ENCODE results near the gene CARD6.

CARD6 gene

GRCh38 chr5:40841068-40841805 is at the start of gene CARD6:
TSS of gene CARD6 (plus strand) at chr5:40841367. CDS start at chr5:40841383, 16 bp downstream.
- TF ChIP-seq EP300 (IDR thresholded peaks at IDR 0.05; ENCODE audit: borderline replicate concordance) (no peak), CEBPB (IDR thresholded peaks at IDR 0.05) (no peak), RAD21 (IDR thresholded peaks at IDR 0.05; ENCODE audit: low read depth) (no peak), TAF1 (IDR thresholded peaks at IDR 0.05; ENCODE audit: low read depth) (no peak), MAX (IDR thresholded peaks at IDR 0.05) (no peak), FOXM1 (IDR thresholded peaks at IDR 0.05; ENCODE audit: borderline replicate concordance, low read depth) (no peak), ZBTB7A (IDR thresholded peaks at IDR 0.05; ENCODE audit: low read depth) (no peak), TEAD4 (IDR thresholded peaks at IDR 0.05) (no peak), NFIC (IDR thresholded peaks at IDR 0.05) (no peak), CREB1 (IDR thresholded peaks at IDR 0.05; ENCODE audit: low read depth) (no peak), YY1 (IDR thresholded peaks at IDR 0.05; ENCODE audit: low read depth) (no peak), EGR1 (IDR thresholded peaks at IDR 0.05) (no peak)
- TF ChIP-seq, protein P1, sequence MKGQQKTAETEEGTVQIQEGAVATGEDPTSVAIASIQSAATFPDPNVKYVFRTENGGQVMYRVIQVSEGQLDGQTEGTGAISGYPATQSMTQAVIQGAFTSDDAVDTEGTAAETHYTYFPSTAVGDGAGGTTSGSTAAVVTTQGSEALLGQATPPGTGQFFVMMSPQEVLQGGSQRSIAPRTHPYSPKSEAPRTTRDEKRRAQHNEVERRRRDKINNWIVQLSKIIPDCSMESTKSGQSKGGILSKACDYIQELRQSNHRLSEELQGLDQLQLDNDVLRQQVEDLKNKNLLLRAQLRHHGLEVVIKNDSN (IDR thresholded peaks at IDR 0.05), result no peak
- TF ChIP-seq, protein P2, sequence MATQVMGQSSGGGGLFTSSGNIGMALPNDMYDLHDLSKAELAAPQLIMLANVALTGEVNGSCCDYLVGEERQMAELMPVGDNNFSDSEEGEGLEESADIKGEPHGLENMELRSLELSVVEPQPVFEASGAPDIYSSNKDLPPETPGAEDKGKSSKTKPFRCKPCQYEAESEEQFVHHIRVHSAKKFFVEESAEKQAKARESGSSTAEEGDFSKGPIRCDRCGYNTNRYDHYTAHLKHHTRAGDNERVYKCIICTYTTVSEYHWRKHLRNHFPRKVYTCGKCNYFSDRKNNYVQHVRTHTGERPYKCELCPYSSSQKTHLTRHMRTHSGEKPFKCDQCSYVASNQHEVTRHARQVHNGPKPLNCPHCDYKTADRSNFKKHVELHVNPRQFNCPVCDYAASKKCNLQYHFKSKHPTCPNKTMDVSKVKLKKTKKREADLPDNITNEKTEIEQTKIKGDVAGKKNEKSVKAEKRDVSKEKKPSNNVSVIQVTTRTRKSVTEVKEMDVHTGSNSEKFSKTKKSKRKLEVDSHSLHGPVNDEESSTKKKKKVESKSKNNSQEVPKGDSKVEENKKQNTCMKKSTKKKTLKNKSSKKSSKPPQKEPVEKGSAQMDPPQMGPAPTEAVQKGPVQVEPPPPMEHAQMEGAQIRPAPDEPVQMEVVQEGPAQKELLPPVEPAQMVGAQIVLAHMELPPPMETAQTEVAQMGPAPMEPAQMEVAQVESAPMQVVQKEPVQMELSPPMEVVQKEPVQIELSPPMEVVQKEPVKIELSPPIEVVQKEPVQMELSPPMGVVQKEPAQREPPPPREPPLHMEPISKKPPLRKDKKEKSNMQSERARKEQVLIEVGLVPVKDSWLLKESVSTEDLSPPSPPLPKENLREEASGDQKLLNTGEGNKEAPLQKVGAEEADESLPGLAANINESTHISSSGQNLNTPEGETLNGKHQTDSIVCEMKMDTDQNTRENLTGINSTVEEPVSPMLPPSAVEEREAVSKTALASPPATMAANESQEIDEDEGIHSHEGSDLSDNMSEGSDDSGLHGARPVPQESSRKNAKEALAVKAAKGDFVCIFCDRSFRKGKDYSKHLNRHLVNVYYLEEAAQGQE (IDR thresholded peaks at IDR 0.05; ENCODE audit: low read depth), result no peak

DNA sequence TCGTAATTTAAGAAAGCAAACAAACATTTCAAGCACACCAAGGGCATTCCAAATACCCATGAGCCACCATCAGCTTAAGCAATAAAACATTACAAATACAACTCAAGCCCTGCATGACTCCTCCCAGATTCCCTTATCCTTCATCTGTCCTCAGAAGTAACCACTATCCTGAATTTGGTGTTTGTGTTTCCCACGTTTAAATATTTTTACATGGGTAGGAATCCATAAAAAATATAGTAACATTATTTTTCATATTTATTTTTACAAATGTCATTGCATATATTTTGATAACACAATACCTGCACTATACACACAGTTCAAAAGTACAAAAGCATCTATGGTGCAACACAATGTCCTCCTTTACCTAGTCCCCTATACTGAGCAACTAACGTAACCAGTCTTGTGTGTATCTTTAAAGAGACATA is 49.4 kb upstream of the CARD6 start:
- TF ChIP-seq TAF1 (IDR thresholded peaks at IDR 0.05; ENCODE audit: low read depth), result no peak
- no peak for TF ChIP-seq TEAD4 (IDR thresholded peaks at IDR 0.05)
- TF ChIP-seq, protein P1 (IDR thresholded peaks at IDR 0.05), result no peak

DNA sequence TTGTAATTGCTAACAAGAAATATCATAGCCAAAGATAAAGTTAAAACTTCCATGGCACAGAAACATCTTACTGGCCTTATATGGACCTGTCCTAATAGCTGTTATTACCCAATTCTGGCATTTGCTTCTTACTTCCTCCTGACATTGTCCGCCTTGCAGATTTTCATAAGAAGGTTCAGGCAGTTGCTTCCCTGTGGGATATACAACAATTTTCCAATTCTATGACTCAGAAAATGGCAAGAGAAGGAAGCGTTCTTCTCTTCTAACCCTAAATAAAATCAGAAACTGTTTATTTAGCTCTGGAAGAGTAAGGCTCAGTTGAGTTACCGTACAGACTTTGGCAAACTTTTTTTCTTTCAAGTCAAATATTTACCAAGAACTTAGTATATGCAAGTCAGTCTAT is 44.7 kb upstream of the CARD6 start:
- no peak for TF ChIP-seq NFIC (IDR thresholded peaks at IDR 0.05)
- no peak for TF ChIP-seq TEAD4 (IDR thresholded peaks at IDR 0.05)
- TF ChIP-seq CEBPB (IDR thresholded peaks at IDR 0.05), result no peak
- TF ChIP-seq, protein P2 (IDR thresholded peaks at IDR 0.05; ENCODE audit: low read depth), result no peak
- no peak for TF ChIP-seq EP300 (IDR thresholded peaks at IDR 0.05; ENCODE audit: borderline replicate concordance)

DNA sequence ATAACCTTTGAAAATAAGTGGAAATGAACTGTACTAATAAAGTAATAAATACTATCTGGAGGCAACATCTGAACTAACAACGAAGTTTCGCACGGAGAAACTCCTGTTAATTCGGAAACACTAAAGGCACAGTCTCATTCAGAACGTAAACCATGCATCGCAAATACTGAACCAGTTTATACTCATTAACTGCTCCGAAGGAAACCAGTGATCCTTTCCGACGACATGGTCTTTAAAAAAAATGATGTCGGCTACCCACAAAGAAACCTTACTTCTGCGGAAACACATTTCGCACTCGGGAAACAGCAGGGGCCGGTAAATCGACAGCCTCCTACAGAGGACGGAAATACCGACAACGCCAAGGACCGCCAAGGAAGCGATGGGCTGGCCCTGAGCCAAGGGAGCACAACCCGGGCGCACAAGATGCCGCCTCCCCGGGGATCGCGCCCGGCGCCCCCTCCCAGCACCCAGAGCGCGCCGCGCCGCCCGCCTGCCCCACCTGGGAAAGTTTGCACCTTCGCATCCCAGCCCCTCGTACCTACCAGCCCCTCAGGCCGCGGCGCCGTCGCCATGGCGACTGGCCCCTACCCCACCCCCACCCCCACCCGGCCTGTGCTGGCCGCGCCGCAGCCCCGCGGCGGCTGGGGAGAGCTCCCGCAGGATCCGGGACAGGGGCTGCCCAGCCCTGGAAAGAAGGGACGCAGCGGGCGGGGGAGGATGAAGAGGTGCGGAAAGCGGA is 43.7 kb upstream of the CARD6 start:
- no peak for TF ChIP-seq RAD21 (IDR thresholded peaks at IDR 0.05; ENCODE audit: low read depth)
- peak; percentile 86 for TF ChIP-seq NFIC (IDR thresholded peaks at IDR 0.05)
- no peak for TF ChIP-seq ZBTB7A (IDR thresholded peaks at IDR 0.05; ENCODE audit: low read depth)
- no peak for TF ChIP-seq TCF12 (IDR thresholded peaks at IDR 0.05; ENCODE audit: low read depth)
- TF ChIP-seq CEBPB (IDR thresholded peaks at IDR 0.05), result no peak
- peak; percentile 25; the same call in 1 of the 2 replicates for TF ChIP-seq MAX (IDR thresholded peaks at IDR 0.05)
- TF ChIP-seq YY1 (IDR thresholded peaks at IDR 0.05; ENCODE audit: low read depth), result no peak
- TF ChIP-seq, protein P1 (IDR thresholded peaks at IDR 0.05), result no peak
- no peak for TF ChIP-seq EP300 (IDR thresholded peaks at IDR 0.05; ENCODE audit: borderline replicate concordance)
- TF ChIP-seq, protein P2 (IDR thresholded peaks at IDR 0.05; ENCODE audit: low read depth), result no peak
- TF ChIP-seq TEAD4 (IDR thresholded peaks at IDR 0.05), result no peak
- TF ChIP-seq TAF1 (IDR thresholded peaks at IDR 0.05; ENCODE audit: low read depth), result no peak
